Kasumi-1 (cell line): Measurements from ENCODE around the gene CELSR2.

Experiments used
- DNase-seq, 2 experiments: peaks; one replicate each; lab custom pipeline; 2025; lab: John Stamatoyannopoulos, UW

Gene CELSR2

GRCh38 chr1:109251277-109252166 is 2.2 kb downstream of the CELSR2 start:
- no peak for DNase-seq

DNA sequence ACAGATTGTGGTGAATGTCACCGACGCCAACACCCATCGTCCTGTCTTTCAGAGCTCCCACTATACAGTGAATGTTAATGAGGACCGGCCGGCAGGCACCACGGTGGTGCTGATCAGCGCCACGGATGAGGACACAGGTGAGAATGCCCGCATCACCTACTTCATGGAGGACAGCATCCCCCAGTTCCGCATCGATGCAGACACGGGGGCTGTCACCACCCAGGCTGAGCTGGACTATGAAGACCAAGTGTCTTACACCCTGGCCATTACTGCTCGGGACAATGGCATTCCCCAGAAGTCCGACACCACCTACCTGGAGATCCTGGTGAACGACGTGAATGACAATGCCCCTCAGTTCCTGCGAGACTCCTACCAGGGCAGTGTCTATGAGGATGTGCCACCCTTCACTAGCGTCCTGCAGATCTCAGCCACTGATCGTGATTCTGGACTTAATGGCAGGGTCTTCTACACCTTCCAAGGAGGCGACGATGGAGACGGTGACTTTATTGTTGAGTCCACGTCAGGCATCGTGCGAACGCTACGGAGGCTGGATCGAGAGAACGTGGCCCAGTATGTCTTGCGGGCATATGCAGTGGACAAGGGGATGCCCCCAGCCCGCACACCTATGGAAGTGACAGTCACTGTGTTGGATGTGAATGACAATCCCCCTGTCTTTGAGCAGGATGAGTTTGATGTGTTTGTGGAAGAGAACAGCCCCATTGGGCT is 3.0 kb downstream of the CELSR2 start:
- no peak for DNase-seq

DNA sequence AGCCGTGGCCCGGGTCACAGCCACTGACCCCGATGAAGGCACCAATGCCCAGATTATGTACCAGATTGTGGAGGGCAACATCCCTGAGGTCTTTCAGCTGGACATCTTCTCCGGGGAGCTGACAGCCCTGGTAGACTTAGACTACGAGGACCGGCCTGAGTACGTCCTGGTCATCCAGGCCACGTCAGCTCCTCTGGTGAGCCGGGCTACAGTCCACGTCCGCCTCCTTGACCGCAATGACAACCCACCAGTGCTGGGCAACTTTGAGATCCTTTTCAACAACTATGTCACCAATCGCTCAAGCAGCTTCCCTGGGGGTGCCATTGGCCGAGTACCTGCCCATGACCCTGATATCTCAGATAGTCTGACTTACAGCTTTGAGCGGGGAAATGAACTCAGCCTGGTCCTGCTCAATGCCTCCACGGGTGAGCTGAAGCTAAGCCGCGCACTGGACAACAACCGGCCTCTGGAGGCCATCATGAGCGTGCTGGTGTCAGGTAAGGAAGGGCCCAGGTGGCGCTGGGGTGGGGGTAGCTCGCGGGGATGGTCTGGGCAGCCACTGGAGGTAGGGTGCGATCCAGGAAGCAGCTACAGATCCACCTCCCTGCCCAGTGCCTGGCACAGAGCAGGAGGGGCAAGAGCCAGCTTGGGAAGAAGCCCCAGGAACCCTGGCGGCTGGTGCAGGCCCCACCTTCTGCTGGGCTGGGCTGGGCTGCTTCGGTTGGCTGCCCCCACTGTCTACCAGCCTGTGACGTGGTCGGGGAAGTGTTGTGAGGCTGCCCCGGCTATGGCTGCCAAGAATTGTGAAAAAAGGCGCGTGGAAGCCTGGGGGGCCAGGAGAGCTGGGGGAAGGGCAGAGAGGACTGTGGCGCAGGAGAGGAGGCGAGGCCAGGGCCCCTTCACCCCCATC is 3.8 kb downstream of the CELSR2 start:
- DNase-seq = no peak

- DNase-seq = no peak
Observed at GRCh38 chr1:109253803-109254620, 4.7 kb downstream of the CELSR2 start.

DNA sequence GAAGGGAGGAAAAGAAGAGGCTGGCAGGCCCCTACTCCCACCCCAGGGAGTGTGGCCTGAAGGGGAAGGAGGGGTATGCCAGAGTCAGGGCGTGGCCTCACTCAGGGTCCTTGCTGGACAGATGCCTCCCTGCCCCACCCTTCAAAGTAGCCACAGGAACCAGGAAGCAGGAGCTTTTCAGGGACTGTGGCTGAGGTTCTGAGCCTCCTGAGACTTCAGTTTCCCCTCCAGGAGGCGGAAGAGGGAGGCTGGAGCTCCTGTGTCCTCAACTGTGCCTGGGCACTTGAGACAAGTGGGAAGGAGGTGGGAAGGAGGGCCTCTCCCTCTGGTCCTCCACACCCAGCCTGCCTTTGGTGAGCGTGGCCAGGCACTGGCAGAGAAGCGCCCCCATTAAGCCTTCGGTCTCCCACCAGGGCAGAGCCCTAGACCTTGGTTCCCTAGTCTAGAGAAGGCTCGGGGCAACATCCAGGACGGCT is 5.3 kb downstream of the CELSR2 start:
- DNase-seq = no peak

- no peak for DNase-seq
Observed at GRCh38 chr1:109255097-109255651, 5.8 kb downstream of the CELSR2 start.

DNA sequence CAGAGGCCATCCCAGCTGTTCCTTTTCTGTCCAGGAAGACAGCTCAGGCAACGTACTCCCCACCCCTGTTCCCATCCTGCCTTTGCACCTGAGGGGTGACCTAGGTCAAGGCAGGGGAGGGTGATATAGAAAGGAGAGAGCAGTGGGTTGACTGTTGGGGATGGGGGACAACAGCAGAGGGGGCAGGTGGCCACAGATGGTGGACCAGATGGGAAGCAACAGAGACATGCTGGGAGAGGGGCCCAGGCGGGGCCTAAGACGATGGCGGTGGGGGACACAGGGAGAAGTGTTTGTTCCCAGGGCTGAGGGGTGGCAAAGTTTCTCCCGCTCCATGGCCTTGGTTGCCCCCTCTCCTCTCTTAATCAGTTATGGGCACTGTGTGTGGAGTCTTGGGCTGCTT is 6.3 kb downstream of the CELSR2 start:
- no peak for DNase-seq

GRCh38 chr1:109256085-109256484 is 6.7 kb downstream of the CELSR2 start:
- DNase-seq = no peak

GRCh38 chr1:109256971-109257681 is 7.8 kb downstream of the CELSR2 start:
- DNase-seq = no peak

- no peak for DNase-seq
Observed at GRCh38 chr1:109257682-109258421, 8.5 kb downstream of the CELSR2 start.

DNA sequence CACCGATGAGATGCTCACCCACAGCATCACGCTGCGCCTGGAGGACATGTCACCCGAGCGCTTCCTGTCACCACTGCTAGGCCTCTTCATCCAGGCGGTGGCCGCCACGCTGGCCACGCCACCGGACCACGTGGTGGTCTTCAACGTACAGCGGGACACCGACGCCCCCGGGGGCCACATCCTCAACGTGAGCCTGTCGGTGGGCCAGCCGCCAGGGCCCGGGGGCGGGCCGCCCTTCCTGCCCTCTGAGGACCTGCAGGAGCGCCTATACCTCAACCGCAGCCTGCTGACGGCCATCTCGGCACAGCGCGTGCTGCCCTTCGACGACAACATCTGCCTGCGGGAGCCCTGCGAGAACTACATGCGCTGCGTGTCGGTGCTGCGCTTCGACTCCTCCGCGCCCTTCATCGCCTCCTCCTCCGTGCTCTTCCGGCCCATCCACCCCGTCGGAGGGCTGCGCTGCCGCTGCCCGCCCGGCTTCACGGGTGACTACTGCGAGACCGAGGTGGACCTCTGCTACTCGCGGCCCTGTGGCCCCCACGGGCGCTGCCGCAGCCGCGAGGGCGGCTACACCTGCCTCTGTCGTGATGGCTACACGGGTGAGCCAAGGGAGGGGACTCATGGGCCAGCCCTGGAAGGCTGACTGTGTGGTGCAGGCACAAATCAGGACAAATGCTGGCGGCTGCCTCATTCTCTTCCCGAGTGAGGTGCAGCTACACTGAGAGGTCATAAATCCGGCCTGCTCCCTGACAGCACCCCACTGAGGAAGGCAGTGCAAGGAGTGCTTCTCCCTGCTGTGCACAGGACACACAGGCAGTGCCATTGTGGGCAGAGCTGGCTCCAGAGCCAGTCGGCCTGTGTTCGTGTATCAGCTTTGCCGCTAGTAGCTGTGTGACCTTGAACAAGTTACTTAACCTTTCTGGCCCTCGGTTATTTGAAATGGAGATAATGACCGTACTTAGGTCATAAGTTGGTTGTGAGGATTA is 9.4 kb downstream of the CELSR2 start:
- no peak for DNase-seq

DNA sequence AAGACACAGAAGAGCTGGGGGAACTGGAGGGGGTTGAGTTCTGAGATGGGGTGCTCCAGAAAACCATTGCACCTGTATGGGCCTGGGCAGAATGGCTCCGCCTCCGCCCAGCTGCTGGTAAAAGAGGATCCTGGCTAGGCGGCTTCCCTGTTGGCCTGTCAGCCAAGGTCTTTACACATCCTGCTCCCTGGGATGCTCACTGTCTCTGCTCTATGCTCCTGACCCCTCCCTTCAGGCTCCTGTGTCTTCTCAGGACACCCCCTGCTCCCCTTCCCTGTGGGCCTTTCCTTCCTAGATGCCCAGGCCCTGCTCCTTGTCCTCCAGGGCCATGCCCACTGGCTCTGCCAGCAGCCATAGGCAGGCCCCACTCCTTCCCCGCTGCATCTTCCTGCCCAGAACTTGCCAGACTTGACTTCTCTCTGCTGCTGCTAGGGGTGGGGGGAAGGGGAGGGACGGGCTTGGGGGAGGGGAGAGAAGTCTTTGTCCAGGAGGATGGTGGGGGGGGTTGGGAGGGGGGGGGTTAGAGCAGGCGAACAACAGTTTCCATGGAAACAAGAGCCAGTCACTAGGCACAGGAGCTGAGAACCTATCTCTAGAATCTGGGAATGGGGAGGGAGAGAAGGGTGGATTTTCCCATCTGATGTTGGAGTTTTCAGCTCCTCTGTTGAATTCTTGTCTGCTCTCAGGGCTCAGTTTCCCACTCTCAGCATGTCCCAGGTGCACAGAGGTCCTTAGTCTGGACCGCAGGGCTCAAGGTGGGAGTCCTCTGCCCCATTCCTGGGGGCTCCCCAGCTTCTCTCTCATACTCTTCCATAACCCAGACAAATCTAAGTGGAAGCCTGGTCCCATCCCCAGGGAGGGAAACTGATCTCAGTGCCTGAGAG is 10.6 kb downstream of the CELSR2 start:
- DNase-seq = no peak

- no peak for DNase-seq
Observed at GRCh38 chr1:109261006-109261405, 11.7 kb downstream of the CELSR2 start.

- DNase-seq = no peak
Observed at GRCh38 chr1:109261578-109261977, 12.2 kb downstream of the CELSR2 start.

DNA sequence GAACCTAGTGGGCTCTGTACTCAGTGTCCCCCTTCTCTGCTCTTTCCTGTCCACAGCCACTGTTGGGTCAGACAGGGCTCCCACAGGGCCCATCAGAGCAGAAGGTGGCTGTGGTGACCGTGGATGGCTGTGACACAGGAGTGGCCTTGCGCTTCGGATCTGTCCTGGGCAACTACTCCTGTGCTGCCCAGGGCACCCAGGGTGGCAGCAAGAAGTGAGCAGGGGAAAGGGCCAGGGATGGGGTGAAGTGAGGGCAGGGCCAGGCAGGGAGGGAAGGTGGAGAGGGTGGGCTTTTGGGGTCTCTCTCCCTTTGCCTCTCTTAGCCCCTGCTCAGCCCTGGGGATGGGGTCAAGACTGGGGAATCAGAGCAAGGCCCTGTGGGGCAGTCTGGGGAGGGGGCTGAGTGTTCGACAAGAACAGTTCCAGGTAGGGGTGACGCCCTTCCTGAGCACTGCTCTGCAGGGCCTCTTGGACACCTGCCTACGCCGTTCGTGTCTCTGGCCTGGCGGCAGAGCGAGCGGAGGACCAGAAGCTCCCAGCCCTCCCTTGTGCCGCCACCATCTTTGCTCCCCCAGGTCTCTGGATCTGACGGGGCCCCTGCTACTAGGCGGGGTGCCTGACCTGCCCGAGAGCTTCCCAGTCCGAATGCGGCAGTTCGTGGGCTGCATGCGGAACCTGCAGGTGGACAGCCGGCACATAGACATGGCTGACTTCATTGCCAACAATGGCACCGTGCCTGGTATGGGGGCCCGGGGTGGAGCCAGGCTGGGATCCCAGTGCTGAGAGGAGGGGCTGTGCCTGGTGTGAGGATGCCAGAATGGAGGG is 13.1 kb downstream of the CELSR2 start:
- no peak for DNase-seq

- DNase-seq = no peak
Observed at GRCh38 chr1:109263234-109263596, 13.9 kb downstream of the CELSR2 start.
